Neural progenitor cell (in vitro differentiated cells): Measurements from ENCODE around the gene ESR2.

Experiments
- EZH2phosphoT487 ChIP-seq: fragments of 200-600 bp; sonication (generic); IDR thresholded peaks from 2 replicates; pipeline ENCODE4 v1.6.1; 2017; ENCODE audit warnings: antibody characterized with exemption
- TF ChIP-seq, protein P1 (sequence below): fragments of 200-600 bp; sonication (generic); IDR thresholded peaks from 2 replicates; pipeline ENCODE4 v1.5.1; 2017; ENCODE audit warnings: antibody characterized with exemption, mild to moderate bottlenecking

DNA sequence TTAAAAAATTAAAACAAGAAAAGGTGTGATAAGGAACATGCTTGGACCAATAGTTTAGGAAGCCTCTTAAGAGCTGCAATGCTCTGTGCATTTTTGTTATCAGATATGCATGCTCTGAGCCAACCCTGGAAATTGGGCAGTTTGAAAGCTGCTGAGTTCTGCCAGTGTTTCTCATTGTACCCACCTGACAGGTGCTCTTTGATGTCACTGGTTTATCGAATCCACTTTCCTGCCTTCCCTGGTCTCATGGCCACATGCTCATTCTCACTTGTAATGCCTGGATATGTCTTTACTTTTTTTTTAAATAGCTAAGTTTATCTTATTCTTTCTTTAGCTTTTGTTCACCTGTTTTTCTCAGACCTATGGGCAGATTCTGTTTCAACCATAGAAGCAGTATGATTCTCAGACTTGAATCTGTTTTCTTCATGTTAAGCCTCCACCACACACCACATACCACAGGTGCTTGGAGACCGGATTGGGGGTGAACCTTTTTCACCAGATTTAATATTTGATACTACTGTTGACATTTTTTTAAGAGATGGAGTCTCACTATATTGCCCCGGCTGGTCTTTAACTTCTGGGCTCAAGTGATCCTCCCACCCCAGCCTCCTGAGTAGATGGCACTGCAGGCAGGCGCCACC, 90.7 kb downstream of the ESR2 start:
- TF ChIP-seq, protein P1, sequence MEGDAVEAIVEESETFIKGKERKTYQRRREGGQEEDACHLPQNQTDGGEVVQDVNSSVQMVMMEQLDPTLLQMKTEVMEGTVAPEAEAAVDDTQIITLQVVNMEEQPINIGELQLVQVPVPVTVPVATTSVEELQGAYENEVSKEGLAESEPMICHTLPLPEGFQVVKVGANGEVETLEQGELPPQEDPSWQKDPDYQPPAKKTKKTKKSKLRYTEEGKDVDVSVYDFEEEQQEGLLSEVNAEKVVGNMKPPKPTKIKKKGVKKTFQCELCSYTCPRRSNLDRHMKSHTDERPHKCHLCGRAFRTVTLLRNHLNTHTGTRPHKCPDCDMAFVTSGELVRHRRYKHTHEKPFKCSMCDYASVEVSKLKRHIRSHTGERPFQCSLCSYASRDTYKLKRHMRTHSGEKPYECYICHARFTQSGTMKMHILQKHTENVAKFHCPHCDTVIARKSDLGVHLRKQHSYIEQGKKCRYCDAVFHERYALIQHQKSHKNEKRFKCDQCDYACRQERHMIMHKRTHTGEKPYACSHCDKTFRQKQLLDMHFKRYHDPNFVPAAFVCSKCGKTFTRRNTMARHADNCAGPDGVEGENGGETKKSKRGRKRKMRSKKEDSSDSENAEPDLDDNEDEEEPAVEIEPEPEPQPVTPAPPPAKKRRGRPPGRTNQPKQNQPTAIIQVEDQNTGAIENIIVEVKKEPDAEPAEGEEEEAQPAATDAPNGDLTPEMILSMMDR, result no peak
- TF ChIP-seq EZH2phosphoT487, result no peak
